NT2/D1 (cell line): Measurements from ENCODE around the gene SLC44A4.

Experiments used
- YY1 ChIP-seq: IDR thresholded peaks from 2 replicates; pipeline ENCODE4 v1.6.1; 2011; ENCODE audit not compliant: insufficient read length, insufficient read depth
- ZNF274 ChIP-seq: IDR thresholded peaks from 2 replicates; pipeline ENCODE4 v1.6.1; 2011; ENCODE audit warnings: mild to moderate bottlenecking, low read depth, low read length

DNA sequence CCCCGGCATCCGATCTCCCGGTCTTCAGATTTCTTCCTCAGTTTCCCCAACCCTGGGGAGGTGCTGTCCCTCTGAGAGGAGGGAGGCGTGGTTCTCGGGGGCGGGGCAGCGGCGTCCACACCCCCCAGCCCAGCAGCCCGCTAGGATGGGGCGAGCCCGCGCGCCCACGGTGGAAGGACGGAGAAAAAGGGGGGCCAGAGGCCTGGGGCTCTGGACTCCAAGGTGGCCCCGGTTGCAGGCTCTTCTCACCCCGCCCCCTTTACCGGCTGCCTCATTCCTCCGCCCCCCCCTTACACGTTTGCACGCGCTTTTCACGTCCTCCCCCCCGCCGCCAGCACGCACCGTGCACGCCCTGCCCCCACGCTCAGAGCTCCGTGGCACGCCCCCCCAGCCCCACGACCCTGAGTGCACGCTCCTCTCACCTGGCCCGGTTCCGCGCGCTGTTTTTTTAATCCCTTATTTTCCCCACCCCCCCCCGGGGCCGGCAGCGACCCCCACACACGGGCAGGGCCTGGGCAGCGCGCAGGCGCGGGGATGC lies 22.7 kb upstream of the SLC44A4 start:
- no peak for TF ChIP-seq YY1
- no peak for TF ChIP-seq ZNF274
